ENCODE results near the gene WRNIP1. TPM values are rescaled to one million over a fixed set of nuclear protein-coding genes. Genes with fewer than 3 reads are reported as not detected.

Gene WRNIP1
- total and polyA plus RNA-seq, 7 donors: 26.5 to 73.9 (median 48.9) TPM

DNA sequence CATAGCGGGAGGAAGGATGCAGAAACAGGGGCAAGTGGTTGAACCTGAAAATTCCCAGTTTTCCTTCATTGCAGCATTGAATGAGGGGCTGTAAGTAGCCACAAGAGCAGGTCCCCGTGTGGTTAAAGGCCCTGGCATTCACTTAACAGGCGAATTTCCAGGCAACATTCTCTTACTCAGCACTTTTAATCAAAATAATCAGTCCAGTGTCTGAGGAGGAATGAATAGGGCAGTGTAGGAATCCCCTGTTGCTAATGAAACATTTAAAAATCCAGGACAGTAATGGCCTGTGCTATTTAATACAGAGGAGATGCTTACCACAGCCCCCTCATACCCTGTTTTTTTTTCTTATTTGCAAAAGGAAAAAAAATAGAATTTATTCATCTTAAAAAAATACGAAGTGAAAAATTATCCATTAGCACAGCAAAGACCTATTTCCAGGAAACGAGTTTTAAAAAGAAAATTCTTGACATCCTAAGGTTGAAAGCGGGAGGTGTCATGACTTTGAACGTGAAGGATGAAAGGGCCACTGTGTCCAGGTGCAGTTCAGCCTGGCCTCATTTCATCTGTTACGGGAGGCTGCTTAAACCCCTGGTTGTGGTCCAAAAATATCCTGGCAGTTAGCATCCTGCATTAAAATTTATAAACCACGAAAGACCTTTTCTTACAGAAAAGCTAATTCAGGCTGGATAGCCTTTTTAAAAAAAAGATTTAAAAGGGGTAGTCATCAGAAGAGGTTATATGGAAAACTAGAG lies 34.7 kb upstream of the WRNIP1 start:
- Histone ChIP-seq H3K4me1 (peaks cover 31% of the 10 kb centered on the region), H3K36me3 (ENCODE audit: insufficient read depth in 1 of 2, low read depth in 1 of 2) (no peaks in the 10 kb centered on the region), H3K27me3 (ENCODE audit: insufficient read depth in 3 of 3, low read length in 2 of 3) (no peaks in the 10 kb centered on the region), H3K4me3 (no peak overlapping the region), H3K9me3 (no peaks in the 10 kb centered on the region), H3K27ac (no peak overlapping the region)
- TF ChIP-seq, protein P1, sequence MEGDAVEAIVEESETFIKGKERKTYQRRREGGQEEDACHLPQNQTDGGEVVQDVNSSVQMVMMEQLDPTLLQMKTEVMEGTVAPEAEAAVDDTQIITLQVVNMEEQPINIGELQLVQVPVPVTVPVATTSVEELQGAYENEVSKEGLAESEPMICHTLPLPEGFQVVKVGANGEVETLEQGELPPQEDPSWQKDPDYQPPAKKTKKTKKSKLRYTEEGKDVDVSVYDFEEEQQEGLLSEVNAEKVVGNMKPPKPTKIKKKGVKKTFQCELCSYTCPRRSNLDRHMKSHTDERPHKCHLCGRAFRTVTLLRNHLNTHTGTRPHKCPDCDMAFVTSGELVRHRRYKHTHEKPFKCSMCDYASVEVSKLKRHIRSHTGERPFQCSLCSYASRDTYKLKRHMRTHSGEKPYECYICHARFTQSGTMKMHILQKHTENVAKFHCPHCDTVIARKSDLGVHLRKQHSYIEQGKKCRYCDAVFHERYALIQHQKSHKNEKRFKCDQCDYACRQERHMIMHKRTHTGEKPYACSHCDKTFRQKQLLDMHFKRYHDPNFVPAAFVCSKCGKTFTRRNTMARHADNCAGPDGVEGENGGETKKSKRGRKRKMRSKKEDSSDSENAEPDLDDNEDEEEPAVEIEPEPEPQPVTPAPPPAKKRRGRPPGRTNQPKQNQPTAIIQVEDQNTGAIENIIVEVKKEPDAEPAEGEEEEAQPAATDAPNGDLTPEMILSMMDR (IDR thresholded peaks at IDR 0.05): no peak
- intact Hi-C loops (cut with DNase I): no loop called here
- no peak for DNase-seq
- WGBS, 3 donors: 43 to 57% (median 49%) methylated on average over 9 of the region's 9 CpGs
- no peak for ATAC-seq

DNA sequence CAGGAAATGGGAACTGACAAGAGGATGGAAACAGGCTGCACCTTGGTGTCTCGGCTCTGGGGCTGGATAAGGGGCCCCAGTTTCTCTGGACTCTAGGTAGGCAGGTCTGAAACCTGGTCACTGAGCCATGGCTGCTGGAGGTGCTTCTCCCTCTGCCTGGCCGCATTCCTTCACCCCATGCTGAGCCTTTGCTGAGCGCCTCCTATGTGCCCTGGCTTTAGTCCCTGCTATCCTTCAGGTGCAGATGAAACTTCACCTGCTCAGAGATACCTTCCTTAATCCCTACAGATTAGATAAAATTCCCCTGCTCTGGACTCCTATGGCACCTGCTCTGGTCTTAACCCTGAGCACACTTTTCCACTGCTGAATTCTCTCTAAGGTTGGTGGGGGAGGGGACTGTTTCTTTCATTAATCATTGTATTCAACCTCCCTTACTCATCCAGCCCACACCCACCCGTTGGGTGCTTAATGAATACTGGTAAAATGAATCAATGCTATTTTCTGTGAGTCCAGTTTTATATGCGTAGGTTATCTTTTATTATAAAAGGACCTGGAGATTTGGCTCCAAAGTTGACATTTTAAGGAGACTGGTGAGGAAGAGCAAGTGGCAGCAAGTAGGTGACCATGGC lies 33.8 kb upstream of the WRNIP1 start:
- Histone ChIP-seq H3K9me3 (no peaks in the 10 kb centered on the region), H3K4me3 (no peak overlapping the region), H3K27ac (peak overlapping the region; percentile 81), H3K4me1 (peaks cover 31% of the 10 kb centered on the region), H3K27me3 (ENCODE audit: insufficient read depth in 3 of 3, low read length in 2 of 3) (no peaks in the 10 kb centered on the region), H3K36me3 (ENCODE audit: insufficient read depth in 1 of 2, low read depth in 1 of 2) (no peaks in the 10 kb centered on the region)
- TF ChIP-seq, protein P1 (IDR thresholded peaks at IDR 0.05): no peak
- 61 to 72% (median 61%) methylated on average over 5 of the region's 5 CpGs for WGBS, 3 donors
- DNase-seq (no peak), ATAC-seq (no peak)
- intact Hi-C loops (cut with DNase I): no loop called here

GRCh38 chr6:2732503-2733089 lies 32.6 kb upstream of the WRNIP1 start:
- Histone ChIP-seq H3K27me3 (ENCODE audit: insufficient read depth in 3 of 3, low read length in 2 of 3) (no peaks in the 10 kb centered on the region), H3K4me3 (no peak overlapping the region), H3K4me1 (peaks cover 31% of the 10 kb centered on the region), H3K36me3 (ENCODE audit: insufficient read depth in 1 of 2, low read depth in 1 of 2) (peaks cover 0 to 5% of the 10 kb centered on the region in 2 donors), H3K9me3 (no peaks in the 10 kb centered on the region), H3K27ac (peak overlapping the region; percentile 81)
- TF ChIP-seq, protein P1 (IDR thresholded peaks at IDR 0.05): no peak
- 16 to 27% (median 20%) methylated on average over 5 of the region's 5 CpGs for WGBS, 3 donors
- ATAC-seq (peak; percentile 63 to 86 (median 76)), DNase-seq (no peak)
- intact Hi-C loops (cut with DNase I): no loop called here

DNA sequence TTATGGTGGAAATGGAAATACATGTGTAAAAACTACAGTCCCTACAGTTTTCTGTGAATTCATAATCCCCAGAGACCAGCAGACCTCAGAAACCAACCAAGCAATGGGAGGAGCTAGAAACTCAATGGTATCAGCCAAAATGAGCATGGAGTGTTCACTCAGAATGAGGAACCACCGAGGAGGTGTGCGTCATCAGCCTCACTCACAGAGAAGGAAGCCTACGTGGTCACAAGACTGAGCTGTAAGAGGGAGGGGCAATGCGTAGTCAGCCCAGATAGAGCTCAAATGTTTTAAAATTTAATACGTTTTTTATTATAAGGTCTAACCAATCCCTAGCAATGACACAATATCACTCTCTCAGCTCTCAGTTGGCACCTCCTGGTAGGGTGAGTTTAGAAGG lies 31.9 kb upstream of the WRNIP1 start:
- Histone ChIP-seq H3K27me3 (ENCODE audit: insufficient read depth in 3 of 3, low read length in 2 of 3) (no peaks in the 10 kb centered on the region), H3K36me3 (ENCODE audit: insufficient read depth in 1 of 2, low read depth in 1 of 2) (peaks cover 0 to 5% of the 10 kb centered on the region in 2 donors), H3K4me3 (peak overlapping the region; percentile 27), H3K4me1 (peaks cover 34% of the 10 kb centered on the region), H3K27ac (peak overlapping the region; percentile 81), H3K9me3 (no peaks in the 10 kb centered on the region)
- peak; percentile 52 to 80 for DNase-seq
- intact Hi-C loops (cut with DNase I): no loop called here
- TF ChIP-seq, protein P1 (IDR thresholded peaks at IDR 0.05): no peak
- 32 to 80% (median 42%) methylated on average over 5 of the region's 5 CpGs for WGBS, 3 donors
- peak; percentile 63 to 77 (median 71) for ATAC-seq
